Mesendoderm (in vitro differentiated cells): ENCODE measurements around the gene GNAI2.

Experiments
- DNase-seq: peaks from one replicate; pipeline ENCODE4 v3.0.0; 2013
- H2AK5ac ChIP-seq: 2 replicates; pipeline ENCODE4 v1.6.1; 2013; ENCODE audit warnings: low read length, inconsistent platforms
- H2BK120ac ChIP-seq: 2 replicates; pipeline ENCODE4 v1.6.1; 2013; ENCODE audit warnings: low read depth, mild to moderate bottlenecking, low read length, moderate library complexity, mixed read lengths
- H2BK15ac ChIP-seq: replicated peaks from 2 replicates; pipeline ENCODE4 v1.6.1; 2013; ENCODE audit warnings: low read depth, mild to moderate bottlenecking, moderate library complexity
- H2BK5ac ChIP-seq: 2 replicates; pipeline ENCODE4 v1.6.1; 2013; ENCODE audit warnings: low read length, inconsistent platforms
- H3K18ac ChIP-seq: 2 replicates; pipeline ENCODE4 v1.6.1; 2013; ENCODE audit warnings: mild to moderate bottlenecking, low read length, mixed read lengths
- H3K23ac ChIP-seq: one replicate; pipeline ENCODE4 v1.6.1; 2013; ENCODE audit warnings: low read length
- H3K27ac ChIP-seq: 2 replicates; pipeline ENCODE4 v1.5.1; 2013; ENCODE audit warnings: low read depth, mild to moderate bottlenecking, inconsistent platforms, low read length, moderate library complexity
- H3K27me3 ChIP-seq: 2 replicates; pipeline ENCODE4 v1.6.1; 2013; ENCODE audit warnings: low read length, control low read depth, mild to moderate bottlenecking, inconsistent platforms; ENCODE audit not compliant: insufficient read depth, poor library complexity
- H3K36me3 ChIP-seq: 2 replicates; pipeline ENCODE4 v1.6.1; 2013; ENCODE audit warnings: low read length, inconsistent platforms; ENCODE audit not compliant: control insufficient read depth, insufficient read depth
- H3K4ac ChIP-seq: one replicate; pipeline ENCODE4 v1.6.1; 2013; ENCODE audit warnings: low read depth, mild to moderate bottlenecking, low read length, moderate library complexity
- H3K4me1 ChIP-seq: 2 replicates; pipeline ENCODE4 v1.6.1; 2013; ENCODE audit warnings: low read depth, low read length, inconsistent platforms; ENCODE audit not compliant: control insufficient read depth
- H3K4me2 ChIP-seq: 2 replicates; pipeline ENCODE4 v1.6.1; 2013; ENCODE audit warnings: low read length
- H3K4me3 ChIP-seq: 2 replicates; pipeline ENCODE4 v1.5.1; 2013; ENCODE audit warnings: mild to moderate bottlenecking, low read length
- H3K56ac ChIP-seq: one replicate; pipeline ENCODE4 v1.6.1; 2013; ENCODE audit warnings: low read length
- H3K79me1 ChIP-seq: 2 replicates; pipeline ENCODE4 v1.6.1; 2013; ENCODE audit warnings: low read length, inconsistent platforms
- H3K79me2 ChIP-seq: 2 replicates; pipeline ENCODE4 v1.6.1; 2013; ENCODE audit warnings: mild to moderate bottlenecking, low read length; ENCODE audit not compliant: control insufficient read depth, insufficient read depth
- H3K9ac ChIP-seq: 2 replicates; pipeline ENCODE4 v1.6.1; 2013; ENCODE audit warnings: low read length, inconsistent platforms
- H4K5ac ChIP-seq: one replicate; pipeline ENCODE4 v1.6.1; 2013; ENCODE audit warnings: low read length
- H4K8ac ChIP-seq: one replicate; pipeline ENCODE4 v1.6.1; 2013; ENCODE audit warnings: low read depth, mild to moderate bottlenecking, control low read depth, low read length, moderate library complexity
- WGBS: extraction: QIAGEN DNeasy Blood & Tissue Kit; methylation state at CpG from one replicate; pipeline ENCODE4 v1.1.7; 2013; ENCODE audit warnings: low lambda C conversion rate, missing lambda C conversion rate; ENCODE audit not compliant: insufficient coverage; ENCODE audit errors: extremely low coverage; 5-methylcytosine and 5-hydroxymethylcytosine counted together

The GNAI2 gene

DNA sequence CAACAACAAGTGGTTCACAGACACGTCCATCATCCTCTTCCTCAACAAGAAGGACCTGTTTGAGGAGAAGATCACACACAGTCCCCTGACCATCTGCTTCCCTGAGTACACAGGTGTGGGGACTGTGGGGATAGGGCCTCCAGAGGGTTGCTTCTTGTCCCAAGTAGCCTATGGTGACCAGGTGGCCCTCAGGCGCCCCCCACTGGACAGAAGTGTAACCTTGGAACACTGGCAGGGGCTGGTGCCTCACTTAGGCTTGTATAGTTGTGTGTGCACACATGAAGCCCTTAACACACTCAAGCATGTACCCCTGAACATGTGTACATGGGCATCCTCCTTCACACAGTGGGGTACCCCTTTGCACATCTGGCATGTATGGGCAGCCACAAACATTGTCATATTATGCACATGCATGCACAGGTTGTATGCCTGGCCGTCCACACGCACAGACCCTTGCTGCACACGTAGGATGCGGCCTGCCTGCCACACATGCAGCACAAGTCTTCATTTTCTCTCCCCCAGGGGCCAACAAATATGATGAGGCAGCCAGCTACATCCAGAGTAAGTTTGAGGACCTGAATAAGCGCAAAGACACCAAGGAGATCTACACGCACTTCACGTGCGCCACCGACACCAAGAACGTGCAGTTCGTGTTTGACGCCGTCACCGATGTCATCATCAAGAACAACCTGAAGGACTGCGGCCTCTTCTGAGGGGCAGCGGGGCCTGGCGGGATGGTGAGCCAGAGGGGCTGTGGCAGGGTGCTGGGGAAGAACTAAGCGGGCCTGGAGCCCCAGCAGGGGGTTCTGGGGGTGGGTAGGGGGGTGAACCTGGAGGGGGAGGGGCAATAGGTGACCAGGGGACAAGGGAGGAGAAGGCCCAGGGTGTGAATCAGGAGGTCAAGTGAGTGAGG lies 21.2 kb downstream of the GNAI2 start:
- H3K27me3 ChIP-seq: no peaks in the 10 kb centered on the region
- H3K18ac ChIP-seq: no peak overlapping the region
- no peak overlapping the region for H2BK15ac ChIP-seq
- H3K4me1 ChIP-seq: no peaks in the 10 kb centered on the region
- H2BK5ac ChIP-seq: no peak overlapping the region
- H3K9ac ChIP-seq: no peak overlapping the region
- peaks cover 11% of the 10 kb centered on the region for H3K36me3 ChIP-seq
- H3K27ac ChIP-seq: no peak overlapping the region
- no peak overlapping the region for H3K4me3 ChIP-seq
- no peak overlapping the region for H3K4me2 ChIP-seq
- no peak overlapping the region for H4K8ac ChIP-seq
- no peak overlapping the region for H4K5ac ChIP-seq
- H3K56ac ChIP-seq: no peak overlapping the region
- no CpG with 5 or more reads among the region's 20 CpGs for WGBS
- H3K79me1 ChIP-seq: peaks cover 5% of the 10 kb centered on the region
- H3K79me2 ChIP-seq: no peaks in the 10 kb centered on the region
- H2BK120ac ChIP-seq: no peak overlapping the region
- H3K23ac ChIP-seq: no peak overlapping the region
- DNase-seq: peak; percentile 76
- H2AK5ac ChIP-seq: no peak overlapping the region
- H3K4ac ChIP-seq: no peak overlapping the region

DNA sequence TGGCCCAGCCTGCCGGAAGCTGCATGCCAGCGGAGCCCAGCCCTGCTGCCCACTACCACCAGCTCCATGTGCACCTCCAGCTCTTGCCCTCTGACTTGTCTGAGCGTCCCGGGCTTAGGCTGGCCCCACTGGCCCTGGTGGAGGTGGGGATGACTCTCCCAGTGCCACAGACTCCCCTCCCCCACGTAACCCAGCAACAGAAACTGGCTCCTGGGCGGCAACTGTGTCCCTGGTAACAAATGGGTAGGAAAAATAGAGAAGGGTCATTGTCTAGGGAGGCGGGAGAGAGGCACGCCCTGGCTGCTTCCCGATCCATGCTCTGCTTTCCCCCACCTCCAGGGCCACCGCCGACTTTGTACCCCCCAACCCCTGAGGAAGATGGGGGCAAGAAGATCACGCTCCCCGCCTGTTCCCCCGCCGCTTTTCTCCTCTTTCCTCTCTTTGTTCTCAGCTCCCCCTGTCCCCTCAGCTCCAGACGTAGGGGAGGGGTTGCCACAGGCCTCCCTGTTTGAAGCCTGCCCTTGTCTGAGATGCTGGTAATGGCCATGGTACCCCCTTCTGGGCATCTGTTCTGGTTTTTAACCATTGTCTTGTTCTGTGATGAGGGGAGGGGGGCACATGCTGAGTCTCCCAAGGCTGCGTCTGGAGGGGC lies 22.2 kb downstream of the GNAI2 start:
- Histone ChIP-seq H3K4me1 (no peaks in the 10 kb centered on the region), H3K27me3 (no peaks in the 10 kb centered on the region), H3K9ac (no peak overlapping the region), H3K79me1 (peaks cover 4% of the 10 kb centered on the region), H3K4me3 (no peak overlapping the region), H3K4ac (no peak overlapping the region), H2BK120ac (no peak overlapping the region), H3K36me3 (peaks cover 9% of the 10 kb centered on the region), H2BK15ac (no peak overlapping the region), H3K23ac (no peak overlapping the region), H3K79me2 (no peaks in the 10 kb centered on the region), H3K27ac (no peak overlapping the region), H2AK5ac (no peak overlapping the region), H3K4me2 (no peak overlapping the region), H3K18ac (no peak overlapping the region), H4K5ac (no peak overlapping the region), H2BK5ac (no peak overlapping the region), H4K8ac (no peak overlapping the region), H3K56ac (no peak overlapping the region)
- no peak for DNase-seq
- WGBS: no CpG with 5 or more reads among the region's 17 CpGs

DNA sequence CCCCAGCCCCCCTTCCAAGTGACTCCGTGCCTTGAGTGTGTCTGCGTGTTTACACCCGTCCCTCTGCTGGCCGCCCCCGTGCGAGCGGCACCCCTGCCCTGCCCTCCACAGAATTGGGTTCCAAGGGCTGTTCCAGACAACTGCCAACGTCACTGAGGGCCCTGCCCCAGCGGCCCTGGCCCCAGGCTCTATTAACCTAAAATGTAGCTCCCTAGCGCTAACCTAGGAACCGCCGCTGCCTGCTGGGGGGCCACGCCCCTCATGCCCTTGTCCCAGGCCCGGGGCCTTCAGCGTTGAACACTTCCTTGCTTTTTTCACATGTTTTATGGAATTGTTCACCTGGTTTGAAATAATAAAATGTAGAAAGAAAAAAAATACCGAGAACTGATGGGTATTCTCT lies 23.0 kb downstream of the GNAI2 start:
- peaks cover 9% of the 10 kb centered on the region for H3K36me3 ChIP-seq
- peak overlapping the region; percentile 68 for H3K56ac ChIP-seq
- H2AK5ac ChIP-seq: no peak overlapping the region
- H3K27me3 ChIP-seq: no peaks in the 10 kb centered on the region
- no peak overlapping the region for H3K4me2 ChIP-seq
- peaks cover 3% of the 10 kb centered on the region for H3K79me1 ChIP-seq
- no peak overlapping the region for H2BK5ac ChIP-seq
- H3K18ac ChIP-seq: no peak overlapping the region
- H2BK15ac ChIP-seq: no peak overlapping the region
- H3K4ac ChIP-seq: no peak overlapping the region
- no peak overlapping the region for H4K5ac ChIP-seq
- no peak overlapping the region for H3K23ac ChIP-seq
- H2BK120ac ChIP-seq: no peak overlapping the region
- no peaks in the 10 kb centered on the region for H3K4me1 ChIP-seq
- DNase-seq: no peak
- H3K79me2 ChIP-seq: no peaks in the 10 kb centered on the region
- H3K9ac ChIP-seq: no peak overlapping the region
- WGBS: no CpG with 5 or more reads among the region's 16 CpGs
- no peak overlapping the region for H3K4me3 ChIP-seq
- no peak overlapping the region for H4K8ac ChIP-seq
- no peak overlapping the region for H3K27ac ChIP-seq

DNA sequence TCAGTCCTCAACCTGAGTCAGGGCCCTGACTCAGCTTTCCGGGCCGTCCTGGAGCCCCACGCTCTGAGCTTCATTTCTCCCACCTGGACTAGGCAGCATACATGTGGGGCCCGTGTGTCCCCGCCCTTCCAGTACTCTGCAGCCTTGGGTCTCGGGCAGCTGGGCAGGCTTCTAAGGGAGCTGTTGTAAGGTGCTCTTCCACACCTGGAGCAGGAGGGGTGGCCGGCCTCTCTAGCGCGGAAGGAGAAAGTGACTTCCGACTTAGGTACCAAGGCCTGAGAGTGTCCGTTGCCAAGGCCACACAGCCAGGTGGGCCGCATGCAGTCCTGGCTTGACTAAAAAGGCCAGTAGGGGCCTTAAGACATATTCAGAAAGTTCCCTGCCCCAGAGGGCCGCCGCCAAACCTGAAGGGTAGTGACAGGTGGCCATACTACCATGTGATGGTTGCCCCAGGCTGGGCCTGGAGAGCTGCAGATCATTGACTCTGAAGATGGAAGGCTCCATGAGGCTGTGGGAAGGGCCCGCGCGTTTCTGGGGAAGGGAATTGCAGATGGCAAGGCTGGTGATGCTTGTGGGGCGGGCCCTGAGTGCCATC lies 23.5 kb downstream of the GNAI2 start:
- Histone ChIP-seq H4K5ac (no peak overlapping the region), H3K9ac (peak overlapping the region; percentile 53), H3K27ac (peak overlapping the region; percentile 5), H3K4ac (no peak overlapping the region), H3K27me3 (no peaks in the 10 kb centered on the region), H4K8ac (no peak overlapping the region), H3K79me2 (no peaks in the 10 kb centered on the region), H3K4me1 (peaks cover 3% of the 10 kb centered on the region), H2BK5ac (no peak overlapping the region), H3K23ac (no peak overlapping the region), H3K79me1 (peaks cover 2% of the 10 kb centered on the region), H2BK15ac (no peak overlapping the region), H3K4me3 (no peak overlapping the region), H2BK120ac (no peak overlapping the region), H3K56ac (peak overlapping the region; percentile 68), H2AK5ac (no peak overlapping the region), H3K18ac (no peak overlapping the region), H3K4me2 (no peak overlapping the region), H3K36me3 (peaks cover 9% of the 10 kb centered on the region)
- DNase-seq: no peak
- WGBS: no CpG with 5 or more reads among the region's 18 CpGs

DNA sequence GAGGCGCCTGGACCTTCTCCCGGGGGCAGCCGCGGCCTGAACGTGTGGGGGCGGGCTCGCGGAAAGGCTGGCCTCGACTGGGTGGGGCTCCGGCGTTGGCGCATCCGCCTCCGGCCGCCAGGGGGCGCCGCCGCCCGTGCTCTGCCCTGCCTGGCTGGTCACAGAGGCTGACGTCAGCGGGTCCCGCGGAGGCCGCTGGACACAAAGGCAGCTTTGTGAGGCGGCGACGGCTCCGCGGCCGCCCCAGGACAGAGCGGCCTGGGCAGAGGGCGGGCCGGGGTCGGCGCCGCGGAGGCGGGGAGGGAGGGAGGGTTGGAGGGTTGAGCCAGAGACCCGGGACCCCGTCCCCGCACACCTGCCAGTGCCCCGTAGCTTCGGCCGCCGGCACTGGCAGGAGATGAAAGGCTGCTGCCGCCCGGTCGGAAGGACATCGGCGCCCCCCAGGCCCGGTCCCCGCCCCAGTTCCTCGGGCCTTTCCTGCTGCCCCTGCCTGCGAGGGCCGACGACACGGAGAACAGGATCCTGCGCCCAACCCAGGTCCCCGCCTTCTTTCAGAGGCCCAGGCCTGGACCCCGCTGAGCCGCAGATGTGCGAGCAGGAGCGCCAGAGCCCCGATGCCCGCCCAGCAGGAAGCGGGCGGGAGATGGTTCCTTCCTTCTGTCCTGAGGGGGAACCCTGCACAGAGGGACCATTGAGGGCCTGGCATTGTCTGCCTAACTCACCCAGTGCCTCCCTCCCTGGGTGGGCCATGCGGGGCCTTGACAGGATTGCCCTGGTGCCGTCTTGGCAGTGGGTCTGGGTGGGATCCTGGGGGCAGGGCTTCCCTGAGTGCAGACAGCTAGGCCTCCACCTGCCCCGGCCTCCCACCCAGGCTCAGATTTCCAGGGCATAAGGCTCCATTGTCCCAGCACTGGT lies 24.3 kb downstream of the GNAI2 start:
- peak; percentile 96 for DNase-seq
- peak overlapping the region; percentile 48 for H3K23ac ChIP-seq
- peak overlapping the region; percentile 6 for H2AK5ac ChIP-seq
- no CpG with 5 or more reads among the region's 70 CpGs for WGBS
- H2BK120ac ChIP-seq: peak overlapping the region; percentile 8
- H4K5ac ChIP-seq: no peak overlapping the region
- H3K18ac ChIP-seq: peak overlapping the region; percentile 81
- H3K27me3 ChIP-seq: no peaks in the 10 kb centered on the region
- H2BK15ac ChIP-seq: no peak overlapping the region
- H3K27ac ChIP-seq: peak overlapping the region; percentile 82
- no peaks in the 10 kb centered on the region for H3K79me2 ChIP-seq
- peaks cover 9% of the 10 kb centered on the region for H3K36me3 ChIP-seq
- H3K4ac ChIP-seq: peak overlapping the region; percentile 81
- peak overlapping the region; percentile 49 for H3K4me2 ChIP-seq
- peak overlapping the region; percentile 6 for H3K4me3 ChIP-seq
- H3K9ac ChIP-seq: peak overlapping the region; percentile 70
- H3K4me1 ChIP-seq: peaks cover 6% of the 10 kb centered on the region
- H3K56ac ChIP-seq: peak overlapping the region; percentile 77
- H4K8ac ChIP-seq: no peak overlapping the region
- H3K79me1 ChIP-seq: peaks cover 2% of the 10 kb centered on the region
- peak overlapping the region; percentile 1 for H2BK5ac ChIP-seq
